HG03280 (cell line): ENCODE measurements around the gene EPHA5.

Source experiments
- ATAC-seq: cut with Tn5 transposase; IDR thresholded peaks from one replicate; pipeline ENCODE4 v1.9.1; 2021; ENCODE audit warnings: mild to moderate bottlenecking, moderate library complexity; ENCODE audit not compliant: unreplicated experiment

EPHA5 gene

GRCh38 chr4:65635051-65635821 lies 35.1 kb downstream of the EPHA5 start:
- no peak for ATAC-seq

GRCh38 chr4:65624651-65625050 lies 45.6 kb downstream of the EPHA5 start:
- no peak for ATAC-seq

- no peak for ATAC-seq
These were observed 46.8 kb downstream of the EPHA5 start for GRCh38 chr4:65623506-65623905.

GRCh38 chr4:65617416-65617815 lies 52.9 kb downstream of the EPHA5 start:
- no peak for ATAC-seq

- no peak for ATAC-seq
These were observed 65.8 kb downstream of the EPHA5 start for GRCh38 chr4:65604515-65604914.

GRCh38 chr4:65600656-65601055 lies 69.6 kb downstream of the EPHA5 start:
- ATAC-seq: no peak

- no peak for ATAC-seq
These were observed 70.9 kb downstream of the EPHA5 start for GRCh38 chr4:65599340-65599739.

- ATAC-seq: no peak
These were observed 72.6 kb downstream of the EPHA5 start for GRCh38 chr4:65597697-65598096.

GRCh38 chr4:65592089-65592488 lies 78.2 kb downstream of the EPHA5 start:
- no peak for ATAC-seq

GRCh38 chr4:65589921-65590320 lies 80.4 kb downstream of the EPHA5 start:
- no peak for ATAC-seq

- ATAC-seq: no peak
These were observed 81.0 kb downstream of the EPHA5 start for GRCh38 chr4:65589331-65589730.

- no peak for ATAC-seq
These were observed 89.7 kb downstream of the EPHA5 start for GRCh38 chr4:65580551-65580950.

GRCh38 chr4:65566473-65566872 lies 103.8 kb downstream of the EPHA5 start:
- no peak for ATAC-seq

- ATAC-seq: no peak
These were observed 109.1 kb downstream of the EPHA5 start for GRCh38 chr4:65561164-65561563.

GRCh38 chr4:65559270-65559669 lies 111.0 kb downstream of the EPHA5 start:
- no peak for ATAC-seq

GRCh38 chr4:65552057-65552456 lies 118.2 kb downstream of the EPHA5 start:
- ATAC-seq: no peak

- ATAC-seq: no peak
These were observed 119.8 kb downstream of the EPHA5 start for GRCh38 chr4:65550500-65550899.

GRCh38 chr4:65546882-65547416 lies 123.3 kb downstream of the EPHA5 start:
- ATAC-seq: no peak

GRCh38 chr4:65538571-65538970 lies 131.7 kb downstream of the EPHA5 start:
- ATAC-seq: no peak

- no peak for ATAC-seq
These were observed 135.2 kb downstream of the EPHA5 start for GRCh38 chr4:65535113-65535512.

- no peak for ATAC-seq
These were observed 148.6 kb downstream of the EPHA5 start for GRCh38 chr4:65521666-65522065.

GRCh38 chr4:65515646-65516045 lies 154.6 kb downstream of the EPHA5 start:
- no peak for ATAC-seq

- ATAC-seq: no peak
These were observed 159.3 kb downstream of the EPHA5 start for GRCh38 chr4:65510976-65511375.
